HG03097 (cell line): Measurements from ENCODE around the gene COQ5.

ENCODE experiments used
- ATAC-seq: cut with Tn5 transposase; IDR thresholded peaks from one replicate; pipeline ENCODE4 v1.9.1; 2021; ENCODE audit not compliant: unreplicated experiment, low FRiP score

The COQ5 gene

GRCh38 chr12:120460157-120460556 lies 68.8 kb downstream of the COQ5 start:
- ATAC-seq, result no peak

GRCh38 chr12:120457133-120457532 lies 71.8 kb downstream of the COQ5 start:
- ATAC-seq, result no peak

GRCh38 chr12:120455302-120455701 lies 73.7 kb downstream of the COQ5 start:
- no peak for ATAC-seq

GRCh38 chr12:120453977-120454376 lies 75.0 kb downstream of the COQ5 start:
- ATAC-seq, result no peak
